ENCODE measurements around the gene MBNL2. TPM values are rescaled to one million over a fixed set of nuclear protein-coding genes. Genes with fewer than 3 reads are reported as not detected.
A peak's percentile ranks its signal among the peaks of the same experiment; 100 is the strongest.

Gene MBNL2
- total RNA-seq, 1 donor: 69.8 TPM

DNA sequence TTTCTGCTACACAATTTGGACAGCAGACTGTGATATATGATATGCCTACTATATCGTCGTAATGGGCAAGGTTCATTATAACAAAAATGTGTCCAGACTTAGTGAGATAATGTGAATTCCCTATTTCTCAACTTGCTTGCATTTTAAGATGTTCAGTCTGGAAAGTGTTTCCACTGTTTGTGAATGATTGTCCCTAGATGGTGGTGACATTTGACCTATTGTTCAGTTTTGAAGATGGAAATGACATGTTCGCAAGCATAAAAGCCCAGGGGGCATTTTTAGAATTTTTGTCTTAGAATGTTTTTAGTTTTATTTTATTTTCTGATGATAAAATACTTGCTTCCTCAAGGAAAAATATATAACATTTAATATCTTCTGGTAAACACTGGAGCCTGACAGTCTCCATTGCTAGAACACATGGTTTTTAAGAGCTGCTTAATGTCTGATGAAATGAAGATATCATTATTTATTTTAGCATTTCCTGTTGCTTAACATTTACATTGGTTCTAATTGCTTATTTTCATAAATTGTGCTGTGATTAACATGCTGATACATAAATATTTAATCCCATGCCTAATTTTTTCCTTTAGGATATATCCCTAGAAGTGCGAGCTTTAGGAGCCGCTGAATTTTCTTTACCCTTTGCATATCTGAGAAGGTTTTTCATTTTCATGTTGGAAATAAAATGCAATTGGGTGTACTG, 27.1 kb downstream of the MBNL2 start:
- Histone ChIP-seq H3K4me3 (ENCODE audit: insufficient read depth, low read length) (no peak overlapping the region), H3K4me1 (ENCODE audit: insufficient read depth, low read length) (peaks cover 11% of the 10 kb centered on the region), H3K79me2 (ENCODE audit: insufficient read depth, low read length) (peaks cover 55% of the 10 kb centered on the region)

DNA sequence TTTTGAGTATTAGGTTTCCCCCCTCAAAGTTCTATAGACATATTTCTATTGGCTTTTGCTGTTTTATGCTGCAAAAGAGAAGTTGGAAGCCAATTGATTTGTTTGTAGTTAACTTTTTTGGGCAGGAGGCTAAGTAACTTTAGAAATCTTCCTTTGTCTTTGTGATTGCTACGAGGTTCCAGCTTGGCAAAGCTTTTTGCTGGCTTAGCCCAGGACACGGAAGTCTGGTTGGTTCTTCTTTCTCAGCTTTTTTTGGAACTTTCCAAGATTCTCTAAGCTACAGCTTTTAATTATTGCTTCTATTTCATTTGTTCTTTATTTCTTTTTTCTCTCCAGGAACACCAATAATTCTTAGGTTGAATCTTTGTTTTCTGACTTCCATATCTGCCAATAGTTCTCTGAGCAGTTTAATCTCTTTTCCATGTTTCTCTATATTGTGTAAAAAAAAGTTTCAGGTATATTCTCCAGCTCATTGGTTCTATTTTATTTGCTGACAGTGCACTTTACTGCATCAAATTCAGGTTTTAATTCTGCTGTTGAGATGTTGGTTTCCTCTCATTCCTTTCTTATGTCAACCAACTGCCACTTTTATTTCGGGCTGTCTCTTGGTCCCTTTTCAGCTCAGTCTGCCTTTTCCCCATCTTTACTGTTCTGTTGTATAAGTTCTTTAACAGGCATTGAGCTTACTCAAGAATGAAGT, 27.8 kb downstream of the MBNL2 start:
- Histone ChIP-seq H3K27me3 (ENCODE audit: insufficient read depth, low read length) (no peaks in the 10 kb centered on the region), H3K36me3 (ENCODE audit: insufficient read depth, low read length) (no peaks in the 10 kb centered on the region), H3K4me3 (ENCODE audit: insufficient read depth, low read length) (no peak overlapping the region), H3K4me2 (ENCODE audit: insufficient read depth, low read length) (peak overlapping the region; percentile 34), H3K79me2 (ENCODE audit: insufficient read depth, low read length) (peaks cover 52% of the 10 kb centered on the region), H4K20me1 (ENCODE audit: insufficient read depth, low read length) (peaks cover 9% of the 10 kb centered on the region), H3K4me1 (ENCODE audit: insufficient read depth, low read length) (peaks cover 16% of the 10 kb centered on the region), H2AFZ (ENCODE audit: low read length) (no peak overlapping the region), H3K27ac (ENCODE audit: low read depth, low read length) (no peak overlapping the region), H3K9me3 (ENCODE audit: low read depth, low read length) (no peaks in the 10 kb centered on the region)
- TF ChIP-seq, protein P1, sequence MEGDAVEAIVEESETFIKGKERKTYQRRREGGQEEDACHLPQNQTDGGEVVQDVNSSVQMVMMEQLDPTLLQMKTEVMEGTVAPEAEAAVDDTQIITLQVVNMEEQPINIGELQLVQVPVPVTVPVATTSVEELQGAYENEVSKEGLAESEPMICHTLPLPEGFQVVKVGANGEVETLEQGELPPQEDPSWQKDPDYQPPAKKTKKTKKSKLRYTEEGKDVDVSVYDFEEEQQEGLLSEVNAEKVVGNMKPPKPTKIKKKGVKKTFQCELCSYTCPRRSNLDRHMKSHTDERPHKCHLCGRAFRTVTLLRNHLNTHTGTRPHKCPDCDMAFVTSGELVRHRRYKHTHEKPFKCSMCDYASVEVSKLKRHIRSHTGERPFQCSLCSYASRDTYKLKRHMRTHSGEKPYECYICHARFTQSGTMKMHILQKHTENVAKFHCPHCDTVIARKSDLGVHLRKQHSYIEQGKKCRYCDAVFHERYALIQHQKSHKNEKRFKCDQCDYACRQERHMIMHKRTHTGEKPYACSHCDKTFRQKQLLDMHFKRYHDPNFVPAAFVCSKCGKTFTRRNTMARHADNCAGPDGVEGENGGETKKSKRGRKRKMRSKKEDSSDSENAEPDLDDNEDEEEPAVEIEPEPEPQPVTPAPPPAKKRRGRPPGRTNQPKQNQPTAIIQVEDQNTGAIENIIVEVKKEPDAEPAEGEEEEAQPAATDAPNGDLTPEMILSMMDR (IDR thresholded peaks at IDR 0.05; ENCODE audit: extremely low read depth, low read depth, low read length): no peak
- DNase-seq (ENCODE audit: insufficient read length, low spot score, missing footprints): peak; percentile 62

More for the DNA sequence above, 27.1 kb downstream of the MBNL2 start:
- DNase-seq (ENCODE audit: insufficient read length, low spot score, missing footprints): no peak
- Histone ChIP-seq H2AFZ (ENCODE audit: low read length) (no peak overlapping the region), H3K4me2 (ENCODE audit: insufficient read depth, low read length) (peak overlapping the region; percentile 34), H3K27ac (ENCODE audit: low read depth, low read length) (no peak overlapping the region), H3K9me3 (ENCODE audit: low read depth, low read length) (no peaks in the 10 kb centered on the region), H3K36me3 (ENCODE audit: insufficient read depth, low read length) (no peaks in the 10 kb centered on the region), H3K27me3 (ENCODE audit: insufficient read depth, low read length) (no peaks in the 10 kb centered on the region), H4K20me1 (ENCODE audit: insufficient read depth, low read length) (peaks cover 9% of the 10 kb centered on the region)
- TF ChIP-seq, protein P1 (IDR thresholded peaks at IDR 0.05; ENCODE audit: extremely low read depth, low read depth, low read length): no peak

DNA sequence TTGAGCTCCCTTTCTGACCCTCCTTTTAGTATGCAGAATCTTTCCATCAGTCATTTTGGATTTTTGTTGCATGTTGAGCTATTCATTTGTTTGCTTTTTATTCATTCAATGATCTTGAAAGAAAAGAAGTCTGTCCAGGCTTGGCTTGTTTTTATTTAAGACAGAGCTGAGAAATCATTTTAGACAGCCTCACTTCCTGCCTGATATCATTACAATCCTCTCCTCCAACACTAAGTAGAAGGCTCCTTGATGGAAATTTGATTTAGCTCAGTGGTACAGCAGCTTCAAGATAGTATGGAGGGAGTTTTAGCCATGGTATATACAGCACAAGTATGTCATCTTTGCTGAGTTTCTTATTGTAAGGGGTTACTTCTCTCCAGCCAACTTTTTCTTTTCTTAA, 28.4 kb downstream of the MBNL2 start:
- peaks cover 22% of the 10 kb centered on the region for H3K4me1 ChIP-seq (ENCODE audit: insufficient read depth, low read length)
- no peak overlapping the region for H3K4me2 ChIP-seq (ENCODE audit: insufficient read depth, low read length)
- DNase-seq (ENCODE audit: insufficient read length, low spot score, missing footprints): no peak
- H4K20me1 ChIP-seq (ENCODE audit: insufficient read depth, low read length): peaks cover 9% of the 10 kb centered on the region
- TF ChIP-seq, protein P1 (IDR thresholded peaks at IDR 0.05; ENCODE audit: extremely low read depth, low read depth, low read length): no peak
- peaks cover 48% of the 10 kb centered on the region for H3K79me2 ChIP-seq (ENCODE audit: insufficient read depth, low read length)
- H3K36me3 ChIP-seq (ENCODE audit: insufficient read depth, low read length): no peaks in the 10 kb centered on the region
- H2AFZ ChIP-seq (ENCODE audit: low read length): no peak overlapping the region
- H3K4me3 ChIP-seq (ENCODE audit: insufficient read depth, low read length): no peak overlapping the region
- no peaks in the 10 kb centered on the region for H3K27me3 ChIP-seq (ENCODE audit: insufficient read depth, low read length)
- peak overlapping the region; percentile 15 for H3K27ac ChIP-seq (ENCODE audit: low read depth, low read length)
- no peaks in the 10 kb centered on the region for H3K9me3 ChIP-seq (ENCODE audit: low read depth, low read length)

DNA sequence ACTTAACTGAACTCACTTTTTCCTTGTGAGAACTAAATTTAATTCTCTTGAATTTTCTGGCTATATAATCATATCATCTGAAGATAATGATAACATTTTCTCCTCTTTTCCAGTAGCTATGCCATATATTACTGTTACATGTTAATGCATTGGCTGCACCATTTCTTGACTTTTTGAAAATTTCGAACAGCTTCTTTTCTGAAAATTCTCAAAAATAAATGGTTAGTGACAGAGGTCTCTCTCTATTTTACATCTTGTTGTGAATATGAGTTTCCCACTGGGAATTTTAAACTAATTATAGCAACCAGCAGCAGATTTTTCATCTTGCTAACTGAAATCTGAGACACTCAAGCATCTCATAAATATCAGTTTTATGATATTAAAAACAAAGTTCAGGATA, 30.6 kb downstream of the MBNL2 start:
- H3K27me3 ChIP-seq (ENCODE audit: insufficient read depth, low read length): no peaks in the 10 kb centered on the region
- H3K4me3 ChIP-seq (ENCODE audit: insufficient read depth, low read length): no peak overlapping the region
- DNase-seq (ENCODE audit: insufficient read length, low spot score, missing footprints): no peak
- H2AFZ ChIP-seq (ENCODE audit: low read length): no peak overlapping the region
- peaks cover 9% of the 10 kb centered on the region for H4K20me1 ChIP-seq (ENCODE audit: insufficient read depth, low read length)
- H3K79me2 ChIP-seq (ENCODE audit: insufficient read depth, low read length): peaks cover 35% of the 10 kb centered on the region
- TF ChIP-seq, protein P1 (IDR thresholded peaks at IDR 0.05; ENCODE audit: extremely low read depth, low read depth, low read length): no peak
- H3K9me3 ChIP-seq (ENCODE audit: low read depth, low read length): no peaks in the 10 kb centered on the region
- no peaks in the 10 kb centered on the region for H3K36me3 ChIP-seq (ENCODE audit: insufficient read depth, low read length)
- H3K4me1 ChIP-seq (ENCODE audit: insufficient read depth, low read length): peaks cover 42% of the 10 kb centered on the region
- H3K27ac ChIP-seq (ENCODE audit: low read depth, low read length): no peak overlapping the region
- H3K4me2 ChIP-seq (ENCODE audit: insufficient read depth, low read length): no peak overlapping the region

All from osteoblast (primary cell).